Liver (tissue), 3 donors: ENCODE data around the gene PWWP2B.

ENCODE experiments used
- CTCF ChIP-seq: fragments of 150-350 bp; IDR thresholded peaks from 2 replicates; pipeline ENCODE4 v1.5.1; 2017; ENCODE audit warnings: improper control_type of control experiment, low read depth, low read length; ENCODE audit not compliant: missing input control
- FOXA2 ChIP-seq: IDR thresholded peaks from 2 replicates; pipeline ENCODE4 v1.6.1; 2016; ENCODE audit warnings: antibody characterized with exemption
- GABPA ChIP-seq, 2 donors: IDR thresholded peaks in 1 of 2; conservative IDR thresholded peaks in 1 of 2; 2 replicates each; pipeline ENCODE4 v1.6.1; 2016; ENCODE audit warnings: antibody characterized with exemption in 2 of 2, mild to moderate bottlenecking in 1 of 2, moderate library complexity in 1 of 2
- JUND ChIP-seq, 2 donors: IDR thresholded peaks; 2 replicates each; pipeline ENCODE4 v1.6.1; 2016; ENCODE audit warnings: antibody characterized with exemption in 2 of 2
- RXRA ChIP-seq, 2 donors: IDR thresholded peaks; 2 replicates each; pipeline ENCODE4 v1.6.1; 2017 to 2018; ENCODE audit warnings: antibody characterized with exemption in 2 of 2, mild to moderate bottlenecking in 1 of 2
- SP1 ChIP-seq: IDR thresholded peaks from 2 replicates; pipeline ENCODE4 v1.6.1; 2018; ENCODE audit warnings: antibody characterized with exemption, mild to moderate bottlenecking
- TAF1 ChIP-seq: conservative IDR thresholded peaks from 2 replicates; pipeline ENCODE4 v1.6.1; 2016; ENCODE audit warnings: antibody characterized with exemption, mild to moderate bottlenecking
- TF ChIP-seq, protein P1 (sequence below): IDR thresholded peaks from 2 replicates; pipeline ENCODE4 v1.6.1; 2016; ENCODE audit warnings: antibody characterized with exemption
- TF ChIP-seq, protein P2 (sequence below): IDR thresholded peaks from 2 replicates; pipeline ENCODE4 v1.6.1; 2016; ENCODE audit warnings: antibody characterized with exemption
- donor health status: healthy.
- donor health status: healthy.

DNA sequence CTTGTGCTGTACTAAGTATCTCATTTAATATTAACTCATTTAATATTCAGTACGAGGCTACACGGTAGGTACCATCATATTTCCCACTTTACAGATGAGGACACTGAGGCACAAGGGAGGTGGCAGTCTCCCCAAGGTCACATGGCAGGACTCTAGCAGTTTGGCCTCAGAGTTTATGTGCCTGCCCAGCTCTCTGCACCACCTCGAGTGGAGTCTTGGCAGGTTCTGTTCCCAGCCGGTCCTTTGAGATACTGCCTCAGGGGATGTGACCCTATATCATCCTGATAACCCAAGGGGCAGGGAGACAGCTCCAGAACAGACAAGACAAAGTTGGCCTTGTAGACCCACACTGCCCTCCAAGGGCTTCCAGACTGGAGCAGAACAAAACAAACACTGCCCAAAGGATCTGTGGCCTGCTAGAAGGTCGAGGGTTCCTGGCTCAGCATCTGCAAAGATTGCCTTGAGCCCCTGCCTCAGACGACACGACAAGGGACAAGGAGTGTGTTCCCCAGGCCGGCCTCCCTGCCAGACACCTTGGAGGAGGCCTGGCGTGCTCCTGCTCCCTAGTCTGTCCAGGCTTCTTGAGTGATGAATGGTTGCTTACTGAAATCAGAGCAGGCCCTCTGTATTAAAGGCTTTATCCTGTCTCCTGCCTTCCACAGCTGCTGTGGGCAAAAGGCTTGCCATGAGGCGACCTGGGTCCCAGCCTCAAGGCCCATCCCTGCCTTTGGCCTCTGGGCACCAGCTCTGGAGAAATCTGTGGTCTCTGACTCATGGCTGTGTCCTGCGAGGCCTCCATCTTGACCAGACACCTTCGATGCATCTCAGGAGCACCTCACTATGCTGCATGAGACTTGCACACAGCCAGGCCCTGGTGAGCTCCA lies 3.9 kb upstream of the PWWP2B start:
- TF ChIP-seq, protein P1, sequence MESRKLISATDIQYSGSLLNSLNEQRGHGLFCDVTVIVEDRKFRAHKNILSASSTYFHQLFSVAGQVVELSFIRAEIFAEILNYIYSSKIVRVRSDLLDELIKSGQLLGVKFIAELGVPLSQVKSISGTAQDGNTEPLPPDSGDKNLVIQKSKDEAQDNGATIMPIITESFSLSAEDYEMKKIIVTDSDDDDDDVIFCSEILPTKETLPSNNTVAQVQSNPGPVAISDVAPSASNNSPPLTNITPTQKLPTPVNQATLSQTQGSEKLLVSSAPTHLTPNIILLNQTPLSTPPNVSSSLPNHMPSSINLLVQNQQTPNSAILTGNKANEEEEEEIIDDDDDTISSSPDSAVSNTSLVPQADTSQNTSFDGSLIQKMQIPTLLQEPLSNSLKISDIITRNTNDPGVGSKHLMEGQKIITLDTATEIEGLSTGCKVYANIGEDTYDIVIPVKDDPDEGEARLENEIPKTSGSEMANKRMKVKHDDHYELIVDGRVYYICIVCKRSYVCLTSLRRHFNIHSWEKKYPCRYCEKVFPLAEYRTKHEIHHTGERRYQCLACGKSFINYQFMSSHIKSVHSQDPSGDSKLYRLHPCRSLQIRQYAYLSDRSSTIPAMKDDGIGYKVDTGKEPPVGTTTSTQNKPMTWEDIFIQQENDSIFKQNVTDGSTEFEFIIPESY = no peak
- TF ChIP-seq CTCF (no peak), GABPA (IDR thresholded peaks at IDR 0.05 in 1 of 2, conservative IDR thresholded peaks at IDR 0.05 in 1 of 2) (no peak), TAF1 (no peak), SP1 (no peak), JUND (IDR thresholded peaks at IDR 0.05) (no peak), FOXA2 (no peak), RXRA (IDR thresholded peaks at IDR 0.05) (no peak)
- TF ChIP-seq, protein P2, sequence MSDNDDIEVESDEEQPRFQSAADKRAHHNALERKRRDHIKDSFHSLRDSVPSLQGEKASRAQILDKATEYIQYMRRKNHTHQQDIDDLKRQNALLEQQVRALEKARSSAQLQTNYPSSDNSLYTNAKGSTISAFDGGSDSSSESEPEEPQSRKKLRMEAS = no peak
